LoVo (cell line): ENCODE measurements around the gene TSEN54.

Experiments
- DNase-seq: peaks from one replicate; pipeline ENCODE4 v3.0.0-alpha.2; 2016; ENCODE audit warnings: low spot score

The TSEN54 gene

DNA sequence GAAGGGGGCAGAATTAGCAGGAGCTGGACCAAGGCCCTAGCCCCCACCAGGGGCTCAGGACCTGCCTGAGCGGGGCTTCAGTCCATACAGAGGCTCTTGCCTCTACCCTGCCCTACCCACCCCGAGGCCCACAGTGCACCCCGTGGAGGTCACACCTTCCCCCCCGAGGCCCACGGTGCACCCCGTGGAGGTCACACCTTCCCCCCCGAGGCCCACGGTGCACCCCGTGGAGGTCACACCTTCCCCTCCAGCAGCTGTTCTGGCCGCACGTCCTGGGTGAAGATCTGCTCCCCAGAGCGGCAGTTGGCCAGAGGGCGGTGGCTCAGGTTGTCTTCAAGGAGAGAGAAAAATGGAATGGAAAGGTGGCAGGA, 12.4 kb upstream of the TSEN54 start:
- DNase-seq: no peak

- no peak for DNase-seq
Observed at GRCh38 chr17:75504347-75505151, 11.8 kb upstream of the TSEN54 start.

GRCh38 chr17:75505152-75505409, 11.2 kb upstream of the TSEN54 start:
- DNase-seq: no peak

- DNase-seq: no peak
Observed at GRCh38 chr17:75505640-75506039, 10.7 kb upstream of the TSEN54 start.

DNA sequence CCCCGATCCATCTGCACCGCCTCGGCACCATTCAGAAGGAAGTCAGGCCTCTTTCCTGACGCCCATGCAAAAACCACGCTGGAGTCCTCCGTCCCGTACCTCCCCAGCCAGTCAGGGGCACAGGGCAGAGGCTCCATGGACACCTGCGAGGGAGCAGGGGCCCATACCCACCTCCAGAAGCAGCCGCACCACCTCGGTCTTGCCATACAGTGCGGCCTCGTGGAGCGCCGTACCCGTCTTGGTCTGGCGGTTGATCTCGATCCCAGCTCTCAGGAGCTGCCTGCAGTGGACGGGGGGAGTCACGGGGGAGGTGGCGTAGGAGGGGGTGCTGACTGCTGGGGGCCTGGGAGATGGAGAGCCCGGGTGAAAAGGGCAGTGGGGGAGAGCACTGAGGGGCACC, 10.2 kb upstream of the TSEN54 start:
- no peak for DNase-seq

GRCh38 chr17:75506888-75507287, 9.4 kb upstream of the TSEN54 start:
- no peak for DNase-seq

DNA sequence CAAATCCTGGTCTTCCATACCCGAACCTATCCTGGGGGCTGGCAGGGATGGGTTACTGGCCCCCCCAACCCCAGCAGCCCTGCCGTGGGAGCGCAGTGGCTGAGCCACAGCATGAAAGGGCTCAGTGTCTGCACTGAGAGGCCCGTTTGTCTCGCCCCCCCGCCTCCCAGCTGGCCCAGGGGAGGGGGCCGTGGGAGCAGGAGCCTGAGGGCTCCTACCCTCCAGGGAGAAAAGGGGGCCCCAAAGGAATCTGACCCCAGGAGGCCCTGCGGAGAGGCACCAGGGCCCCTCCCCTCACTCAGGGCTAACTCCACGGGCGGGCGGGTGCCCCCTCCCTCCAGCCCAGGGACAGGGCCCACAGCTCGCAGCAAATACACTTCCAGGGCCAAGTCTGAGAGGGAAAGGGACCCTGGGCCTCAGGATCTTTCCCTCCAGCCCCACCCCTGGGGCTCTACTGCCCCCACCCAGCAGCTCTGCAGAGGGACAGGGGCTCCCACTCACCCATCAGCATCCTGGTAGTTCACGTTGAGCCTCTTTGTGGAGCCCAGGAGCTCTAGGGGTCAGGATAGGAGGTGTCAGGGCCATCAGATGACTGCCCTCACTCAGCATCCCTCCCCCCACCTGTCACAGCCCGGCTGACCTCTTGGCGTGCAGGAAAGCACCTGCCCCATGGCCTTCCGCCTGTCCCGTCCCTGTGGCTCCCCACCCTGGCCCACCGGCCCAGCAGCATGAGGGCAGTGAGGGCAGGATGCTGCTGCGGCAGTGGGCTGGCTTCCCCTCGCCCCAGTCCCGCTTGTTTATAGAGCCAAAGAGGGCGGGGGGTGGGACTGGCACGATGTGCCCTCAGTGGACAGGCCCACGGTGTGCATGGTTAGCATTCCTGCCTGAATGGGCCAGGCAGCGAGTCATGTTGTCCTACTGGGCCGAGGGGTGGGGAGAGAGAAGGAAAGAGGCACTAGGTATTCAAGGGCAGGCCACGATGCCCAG, 8.3 kb upstream of the TSEN54 start:
- DNase-seq: no peak

GRCh38 chr17:75508931-75509361, 7.4 kb upstream of the TSEN54 start:
- DNase-seq: no peak

DNA sequence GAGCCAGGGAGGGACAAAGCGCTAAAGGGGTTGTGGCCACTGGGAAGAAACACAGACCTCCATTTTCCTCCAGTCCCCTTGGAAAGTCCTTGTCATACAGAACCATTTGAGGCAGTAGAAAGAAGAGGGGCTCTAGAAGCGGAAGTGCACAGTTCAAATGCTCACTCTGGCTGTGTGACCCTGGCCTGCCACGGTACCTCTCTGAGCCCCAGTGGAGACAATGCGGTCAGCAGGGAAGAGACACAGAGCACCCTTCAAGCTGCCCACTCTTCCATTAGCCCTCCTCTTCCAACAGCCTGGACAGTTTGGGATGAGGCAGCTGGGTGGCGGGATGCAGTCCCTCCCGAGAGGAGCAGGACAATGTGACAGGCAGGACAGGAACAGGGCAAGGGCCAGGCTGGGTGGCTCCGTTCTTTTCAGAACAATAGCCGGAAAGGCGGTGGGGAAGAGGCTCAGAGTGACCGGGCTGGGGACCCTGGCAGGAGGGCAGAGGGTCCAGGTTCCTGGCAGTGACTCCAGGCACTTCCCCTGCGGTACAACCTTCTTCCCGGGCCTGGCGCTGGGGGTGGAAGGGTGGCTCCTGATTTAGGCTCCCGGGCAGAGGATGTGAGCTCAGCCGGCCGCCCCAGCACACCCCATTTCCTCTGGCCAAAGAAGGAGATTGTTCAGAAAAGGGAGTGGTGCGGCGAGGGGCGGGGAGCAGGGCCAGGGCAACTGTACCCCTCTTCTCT, 6.6 kb upstream of the TSEN54 start:
- no peak for DNase-seq

DNA sequence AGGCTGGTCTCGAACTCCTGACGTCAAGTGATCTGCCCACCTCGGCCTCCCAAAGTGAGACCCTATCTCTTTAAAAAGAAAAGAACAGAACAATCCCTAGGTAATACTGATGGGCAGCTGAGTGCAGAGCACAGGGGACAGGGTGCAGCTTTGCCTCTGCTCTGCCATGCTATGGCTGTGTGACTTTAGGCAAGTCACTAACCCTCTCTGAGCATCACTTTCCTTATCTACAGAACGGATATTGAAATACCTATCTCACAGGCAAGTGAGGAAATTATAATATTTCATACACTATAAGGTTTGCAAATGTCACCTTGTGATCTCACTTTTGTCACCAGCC, 5.1 kb upstream of the TSEN54 start:
- DNase-seq: no peak

GRCh38 chr17:75511610-75512575, 4.4 kb upstream of the TSEN54 start:
- no peak for DNase-seq

DNA sequence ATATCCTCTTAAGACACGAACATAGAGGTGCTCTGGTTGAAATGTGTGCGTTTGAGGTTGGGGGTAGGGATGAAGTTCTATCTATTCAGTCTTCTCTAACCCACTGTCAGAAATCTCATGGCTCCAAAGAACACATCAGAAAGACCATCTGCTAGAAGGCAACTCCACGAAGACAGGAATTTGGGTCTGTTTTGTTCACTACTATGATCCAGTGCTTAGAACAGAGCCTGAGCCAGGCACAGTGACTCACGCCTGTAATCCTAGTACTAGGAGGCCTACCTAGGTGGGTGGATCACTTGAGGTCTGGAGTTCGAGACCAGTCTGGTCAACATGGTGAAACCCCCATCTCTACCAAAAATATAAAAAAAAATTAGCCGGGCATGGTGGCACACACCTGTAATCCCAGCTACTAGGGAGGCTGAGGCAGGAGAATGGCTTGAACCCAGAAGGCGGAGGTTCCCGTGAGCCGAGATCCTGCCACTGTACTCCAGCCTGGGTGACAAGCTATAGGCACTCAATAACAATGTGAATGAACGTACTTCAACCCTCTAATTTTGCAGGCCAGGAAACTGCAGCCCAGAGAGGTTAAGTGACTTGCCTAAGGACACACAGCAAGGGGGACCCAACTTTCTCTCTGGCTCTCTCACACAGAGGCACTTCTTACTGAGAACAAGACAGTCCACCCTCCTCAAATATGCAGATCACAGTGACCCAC, 3.2 kb upstream of the TSEN54 start:
- no peak for DNase-seq

DNA sequence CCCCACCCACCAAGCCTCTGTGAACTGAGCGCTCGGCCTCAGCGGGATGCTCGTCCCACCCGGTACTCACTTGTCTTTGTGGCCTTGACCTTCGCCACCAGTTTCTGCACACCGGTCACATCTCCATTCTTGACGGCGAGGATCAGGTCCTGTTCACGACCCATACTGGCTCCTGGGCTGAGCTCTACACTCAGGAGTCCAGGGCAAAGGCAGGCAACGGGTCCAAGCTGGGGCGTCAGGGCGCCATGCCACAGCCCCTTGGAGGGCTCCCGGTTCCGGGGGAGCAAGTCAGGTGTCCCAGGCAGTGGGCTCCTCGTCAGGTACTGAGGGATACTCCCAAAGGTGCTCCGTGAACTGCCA, 2.7 kb upstream of the TSEN54 start:
- DNase-seq: no peak

- no peak for DNase-seq
Observed at GRCh38 chr17:75514299-75514918, 1.9 kb upstream of the TSEN54 start.

- no peak for DNase-seq
Observed at GRCh38 chr17:75514919-75515495, 1.3 kb upstream of the TSEN54 start.

- DNase-seq: peak; percentile 96
Observed at GRCh38 chr17:75515496-75516254, 653 bp upstream of the TSEN54 start, which contains the start of gene CASKIN2. Gene CASKIN2 (minus strand): TSS chr17:75515537. CDS start chr17:75513804, 1,733 bp downstream.

DNA sequence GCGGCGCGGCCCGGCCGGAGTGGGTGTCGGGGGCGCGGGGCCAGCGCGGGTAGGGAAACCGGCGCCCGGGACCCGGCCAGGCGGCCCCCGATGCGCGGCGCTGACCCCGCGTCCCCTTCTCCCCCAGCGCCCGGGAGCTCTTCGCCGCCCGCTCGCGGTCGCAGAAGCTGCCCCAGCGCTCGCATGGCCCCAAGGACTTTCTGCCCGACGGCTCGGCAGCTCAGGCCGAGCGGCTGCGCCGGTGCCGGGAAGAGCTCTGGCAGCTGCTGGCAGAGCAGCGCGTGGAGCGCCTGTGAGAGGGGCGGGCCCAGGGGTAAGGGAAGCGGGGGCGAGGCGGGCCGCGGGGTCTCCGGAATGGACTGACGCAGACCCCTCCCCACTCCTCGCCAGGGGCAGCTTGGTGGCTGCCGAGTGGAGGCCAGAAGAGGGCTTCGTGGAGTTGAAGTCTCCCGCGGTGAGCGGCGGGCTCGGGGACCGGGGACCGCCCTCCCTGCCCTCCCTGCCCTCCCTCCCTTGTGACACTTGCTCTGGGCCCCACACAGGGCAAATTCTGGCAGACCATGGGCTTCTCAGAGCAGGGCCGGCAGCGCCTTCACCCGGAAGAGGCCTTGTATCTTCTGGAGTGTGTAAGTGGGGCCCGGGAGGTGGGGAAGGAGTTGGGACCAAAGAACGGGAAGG, 430 bp downstream of the TSEN54 start:
- DNase-seq: no peak

DNA sequence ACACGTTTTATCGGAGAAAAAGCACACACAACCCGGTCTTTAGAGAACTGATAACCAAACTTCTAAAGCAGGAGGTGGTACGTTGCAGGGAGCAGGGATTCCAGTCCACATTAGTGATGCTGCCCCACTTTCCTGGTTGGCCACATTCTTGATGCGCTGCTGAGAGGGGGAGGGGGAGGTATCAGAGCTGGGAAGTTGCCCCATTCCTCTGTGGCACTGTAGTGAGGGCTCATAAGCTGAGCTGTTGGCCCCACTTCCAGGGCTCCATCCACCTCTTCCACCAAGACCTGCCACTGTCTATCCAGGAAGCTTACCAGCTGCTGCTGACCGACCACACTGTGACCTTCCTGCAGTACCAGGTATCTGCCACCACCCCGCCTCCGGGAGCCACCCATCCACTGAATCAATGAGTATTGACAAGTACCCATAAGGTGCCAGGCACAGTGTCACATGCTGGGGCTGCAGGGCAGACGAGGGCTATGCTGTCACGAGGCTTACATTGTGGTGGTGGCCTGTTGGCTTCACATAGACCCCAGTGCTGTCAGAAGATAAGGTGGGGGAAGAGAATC, 1.1 kb downstream of the TSEN54 start:
- peak; percentile 48 for DNase-seq
